Transverse colon (tissue), 4 donors: ENCODE data around the gene TMOD3. TPM values are rescaled to one million over a fixed set of nuclear protein-coding genes. Genes with fewer than 3 reads are reported as not detected.

ENCODE experiments used
- DNase-seq: peaks from one replicate; pipeline ENCODE4 v3.0.0-alpha.2; 2019
- H3K27ac ChIP-seq, 4 donors: fragments of 200-600 bp; sonication (generic); 2 replicates each; pipeline ENCODE4 v1.5.1; 2016 to 2018; ENCODE audit warnings: inconsistent platforms in 4 of 4
- H3K27me3 ChIP-seq: fragments of 200-600 bp; sonication (generic); 2 replicates; pipeline ENCODE4 v1.5.1; 2017; ENCODE audit warnings: inconsistent platforms
- H3K36me3 ChIP-seq, 4 donors: fragments of 200-600 bp; sonication (generic); 2 replicates each; pipeline ENCODE4 v1.5.1; 2017 to 2019; ENCODE audit warnings: inconsistent platforms in 4 of 4
- H3K4me1 ChIP-seq, 4 donors: fragments of 200-600 bp; sonication (generic); 2 replicates each; pipeline ENCODE4 v1.5.1; 2017 to 2020; ENCODE audit warnings: inconsistent platforms in 4 of 4
- H3K4me3 ChIP-seq, 4 donors: fragments of 200-600 bp; sonication (generic); 1 replicate in 1 of 4; 2 replicates in 3 of 4; pipeline versions ENCODE4 v1.5.1 to v1.6.1; 2017 to 2019; ENCODE audit warnings: inconsistent platforms in 4 of 4
- H3K9me3 ChIP-seq, 2 donors: fragments of 200-600 bp; sonication (generic); 2 replicates each; pipeline ENCODE4 v1.5.1; 2017 to 2019; ENCODE audit warnings: inconsistent platforms in 2 of 2
- EP300 ChIP-seq: sonication (generic); formaldehyde crosslinking; IDR thresholded peaks from one replicate; pipeline ENCODE4 v1.6.1; 2017; ENCODE audit warnings: antibody characterized with exemption, low read depth
- POLR2A ChIP-seq: fragments of 450-650 bp; IDR thresholded peaks from one replicate; pipeline ENCODE4 v1.6.1; 2016; ENCODE audit warnings: antibody characterized with exemption, mild to moderate bottlenecking, moderate library complexity
- POLR2AphosphoS5 ChIP-seq, 3 donors: sonication (generic); formaldehyde crosslinking; IDR thresholded peaks; one replicate each; pipeline ENCODE4 v1.6.1; 2016; ENCODE audit warnings: antibody characterized with exemption in 3 of 3
- WGBS, 2 donors: methylation state at CpG; one replicate each; pipeline ENCODE4 v1.1.5; 2018; ENCODE audit warnings: low coverage in 1 of 2; 5-methylcytosine and 5-hydroxymethylcytosine counted together
- in situ Hi-C, 4 donors: fragments of 200-750 bp; cut with MboI; loops; one replicate each; pipeline versions ENCODE4 v1.15.0 to v1.15.1; 2017; ENCODE audit warnings: low sequenced_read_pairs in 3 of 4, low pct_ligation_motif_present in 1 of 4, low pct_unique_long_range_greater_than_20kb in 1 of 4
- intact Hi-C: fragments of 100-400 bp; cut with DNase I; formaldehyde crosslinking; loops from one replicate; pipeline ENCODE4 v1.15.1; 2023; ENCODE audit warnings: low total_unique reads
- total RNA-seq, 4 donors: library from RNA; depleted of rRNA; stranded (reverse); fragments of >200 nt; gene quantifications; one replicate each; pipeline ENCODE4 v1.1.0, GENCODE V29; 2016
- TF ChIP-seq, protein P1 (sequence below), 5 experiments: fragments of 200-600 bp in 3 of 5; fragments of 450-650 bp in 2 of 5; sonication (generic) in 3 of 5; IDR thresholded peaks; 1 replicate in 2 of 5; 2 replicates in 3 of 5; pipeline ENCODE4 v1.5.1; 2016 to 2017; ENCODE audit warnings: antibody characterized with exemption in 5 of 5, inconsistent platforms in 3 of 5, mild to moderate bottlenecking in 2 of 5, moderate library complexity in 1 of 5

Gene TMOD3
- total RNA-seq, 4 donors from 2014 or later: 18.7 to 65.8 (median 45.3) TPM

DNA sequence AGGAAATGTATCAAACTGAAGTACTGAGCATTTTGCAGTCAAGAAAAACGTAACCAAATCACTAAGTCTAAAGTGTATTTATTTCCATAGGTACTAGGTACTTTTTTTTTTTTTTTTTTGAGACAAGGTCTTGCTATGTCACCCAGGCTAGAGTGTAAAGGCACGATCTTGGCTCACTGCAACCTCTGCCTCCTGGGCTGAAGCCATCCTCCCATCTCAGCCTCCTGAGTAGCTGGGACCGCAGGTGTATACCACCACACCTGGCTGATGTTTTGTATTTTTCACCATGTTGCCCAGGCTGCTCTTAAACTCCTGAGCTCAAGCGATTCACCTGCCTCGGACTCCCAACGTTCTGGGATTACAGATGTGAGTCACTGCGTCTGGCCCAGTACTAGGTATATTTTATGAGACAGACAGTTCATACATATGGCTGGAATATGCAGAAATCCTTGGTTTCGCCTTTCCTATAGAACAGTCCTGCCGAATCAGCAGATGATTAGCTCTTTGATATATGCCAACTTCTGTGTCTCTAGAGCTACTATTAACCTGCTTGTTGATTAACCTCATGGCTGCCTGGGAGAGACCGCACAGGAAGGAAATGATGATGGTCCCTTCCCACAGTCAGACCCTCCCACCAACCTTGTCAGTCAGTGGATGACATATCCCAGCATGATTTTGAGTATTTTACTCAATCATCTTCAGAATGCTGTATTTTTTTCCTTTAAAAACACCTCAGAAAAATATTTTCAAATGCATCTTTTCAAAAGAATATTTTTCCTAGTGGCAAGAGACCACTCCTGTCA lies 32.3 kb downstream of the TMOD3 start:
- intact Hi-C loops: no loop called here
- Histone ChIP-seq H3K9me3 (no peaks in the 10 kb centered on the region), H3K27ac (no peak overlapping the region), H3K4me1 (peaks cover 0 to 11% (median 0%) of the 10 kb centered on the region in 4 donors), H3K36me3 (peaks cover 0 to 23% (median 7%) of the 10 kb centered on the region in 4 donors), H3K27me3 (no peaks in the 10 kb centered on the region), H3K4me3 (no peak overlapping the region)
- DNase-seq: no peak
- in situ Hi-C loops: loop anchor here in 1 of 4 donors (25.0 kb wide), 1 partner anchor 99 kb away; the partner anchor contains the start of gene TMOD2
- TF ChIP-seq, protein P1, sequence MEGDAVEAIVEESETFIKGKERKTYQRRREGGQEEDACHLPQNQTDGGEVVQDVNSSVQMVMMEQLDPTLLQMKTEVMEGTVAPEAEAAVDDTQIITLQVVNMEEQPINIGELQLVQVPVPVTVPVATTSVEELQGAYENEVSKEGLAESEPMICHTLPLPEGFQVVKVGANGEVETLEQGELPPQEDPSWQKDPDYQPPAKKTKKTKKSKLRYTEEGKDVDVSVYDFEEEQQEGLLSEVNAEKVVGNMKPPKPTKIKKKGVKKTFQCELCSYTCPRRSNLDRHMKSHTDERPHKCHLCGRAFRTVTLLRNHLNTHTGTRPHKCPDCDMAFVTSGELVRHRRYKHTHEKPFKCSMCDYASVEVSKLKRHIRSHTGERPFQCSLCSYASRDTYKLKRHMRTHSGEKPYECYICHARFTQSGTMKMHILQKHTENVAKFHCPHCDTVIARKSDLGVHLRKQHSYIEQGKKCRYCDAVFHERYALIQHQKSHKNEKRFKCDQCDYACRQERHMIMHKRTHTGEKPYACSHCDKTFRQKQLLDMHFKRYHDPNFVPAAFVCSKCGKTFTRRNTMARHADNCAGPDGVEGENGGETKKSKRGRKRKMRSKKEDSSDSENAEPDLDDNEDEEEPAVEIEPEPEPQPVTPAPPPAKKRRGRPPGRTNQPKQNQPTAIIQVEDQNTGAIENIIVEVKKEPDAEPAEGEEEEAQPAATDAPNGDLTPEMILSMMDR (IDR thresholded peaks at IDR 0.05): no peak
- 82 to 93% methylated on average over 4 to 10 of the region's 10 CpGs for WGBS, 2 donors

DNA sequence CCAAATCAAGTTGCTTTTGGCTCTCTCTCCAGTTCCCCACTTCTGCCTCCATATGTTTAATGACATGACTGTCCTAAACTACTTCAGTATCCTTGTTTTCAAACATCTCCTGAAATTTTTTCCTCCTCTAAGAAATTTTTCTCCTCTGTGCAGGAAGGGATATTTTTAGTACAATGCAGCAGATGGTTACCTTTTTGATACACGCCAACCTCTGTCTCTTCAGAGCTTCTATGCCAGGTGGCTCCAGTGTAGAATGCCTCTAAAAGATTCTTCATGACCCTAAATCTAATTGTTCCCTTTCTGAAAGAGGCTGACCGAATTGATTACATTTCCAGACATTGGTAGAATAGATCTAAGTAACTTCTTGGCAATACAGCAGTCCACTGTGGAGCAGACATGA lies 33.7 kb downstream of the TMOD3 start:
- H3K4me3 ChIP-seq: no peak overlapping the region
- no peaks in the 10 kb centered on the region for H3K27me3 ChIP-seq
- H3K27ac ChIP-seq: no peak overlapping the region
- H3K9me3 ChIP-seq: no peaks in the 10 kb centered on the region
- in situ Hi-C loops (loop anchor here in 1 of 4 donors (25.0 kb wide), 1 partner anchor 101 kb away; the partner anchor contains the start of gene TMOD2), intact Hi-C loops (no loop called here)
- H3K4me1 ChIP-seq: peaks cover 0 to 9% (median 0%) of the 10 kb centered on the region in 4 donors
- WGBS, 2 donors: 99% methylated on average over 2 of the region's 2 CpGs; no CpG with 5 or more reads in 1 of the 2 donors
- TF ChIP-seq, protein P1 (IDR thresholded peaks at IDR 0.05): no peak
- TF ChIP-seq POLR2AphosphoS5 (IDR thresholded peaks at IDR 0.05) (no peak), POLR2A (no peak), EP300 (no peak)
- DNase-seq: no peak
- H3K36me3 ChIP-seq: peaks cover 0 to 23% (median 7%) of the 10 kb centered on the region in 4 donors

DNA sequence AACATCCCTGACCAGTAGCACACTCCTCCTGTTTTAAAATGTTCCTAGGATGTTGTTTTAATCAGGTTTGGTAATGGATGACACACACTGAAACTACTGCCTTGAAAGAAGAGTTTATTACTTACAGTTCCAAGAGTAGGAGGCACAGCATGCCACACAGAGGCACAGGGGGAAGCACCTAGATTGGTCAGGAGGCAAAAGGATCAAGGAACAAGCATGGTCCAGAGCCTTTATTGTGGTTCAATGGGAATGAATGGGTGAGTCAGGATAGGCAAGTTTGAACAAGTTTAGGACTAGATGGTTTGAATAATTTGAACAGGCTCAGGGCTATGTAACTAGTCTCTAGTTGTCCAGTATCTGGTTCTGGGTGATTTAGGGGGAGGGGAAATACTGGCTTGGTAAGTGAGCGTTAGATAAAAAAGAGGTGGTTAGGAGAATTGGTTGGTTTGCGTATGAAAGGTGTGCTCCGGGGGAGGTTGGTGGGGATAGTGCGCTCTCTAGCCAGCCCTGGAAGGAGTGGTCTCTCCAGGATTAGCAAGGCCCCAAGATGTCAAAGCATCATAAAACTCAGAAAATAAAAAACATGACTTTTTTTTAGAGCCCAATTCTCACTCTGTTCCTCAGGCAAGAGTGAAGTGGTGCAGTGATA lies 35.1 kb downstream of the TMOD3 start:
- TF ChIP-seq EP300 (no peak), POLR2A (no peak), POLR2AphosphoS5 (IDR thresholded peaks at IDR 0.05) (no peak)
- TF ChIP-seq, protein P1 (IDR thresholded peaks at IDR 0.05): no peak
- H3K27ac ChIP-seq: no peak overlapping the region
- H3K9me3 ChIP-seq: no peaks in the 10 kb centered on the region
- intact Hi-C loops: no loop called here
- in situ Hi-C loops: loop anchor here in 1 of 4 donors (25.0 kb wide), 1 partner anchor 102 kb away; the partner anchor contains the start of gene TMOD2
- peaks cover 0 to 23% (median 7%) of the 10 kb centered on the region in 4 donors for H3K36me3 ChIP-seq
- 96 to 98% methylated on average over 4 of the region's 4 CpGs for WGBS, 2 donors
- no peak overlapping the region for H3K4me3 ChIP-seq
- DNase-seq: no peak
- H3K27me3 ChIP-seq: no peaks in the 10 kb centered on the region
- H3K4me1 ChIP-seq: peaks cover 0 to 23% (median 9%) of the 10 kb centered on the region in 4 donors

DNA sequence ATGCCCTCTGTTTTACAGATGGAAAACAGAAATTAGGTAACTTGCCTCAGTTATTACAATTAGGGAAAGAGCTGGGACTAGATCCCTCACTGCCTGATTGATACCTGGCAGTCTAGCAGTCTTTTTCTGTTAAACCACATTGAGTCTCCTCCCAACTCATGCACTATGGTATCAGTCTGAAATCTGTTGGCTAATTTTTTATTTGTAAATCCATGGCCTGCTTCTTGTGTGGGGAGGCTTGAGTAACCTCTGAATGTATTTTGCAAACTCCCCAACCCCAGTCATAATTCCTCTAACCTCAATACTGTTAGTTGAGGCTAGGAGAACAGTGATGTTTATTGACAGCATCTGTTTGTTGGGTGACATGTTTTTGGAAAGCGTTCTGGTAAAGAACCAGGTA lies 35.9 kb downstream of the TMOD3 start:
- DNase-seq: no peak
- Histone ChIP-seq H3K4me1 (peaks cover 0 to 25% (median 9%) of the 10 kb centered on the region in 4 donors), H3K4me3 (no peak overlapping the region), H3K9me3 (no peaks in the 10 kb centered on the region), H3K27ac (no peak overlapping the region), H3K27me3 (no peaks in the 10 kb centered on the region), H3K36me3 (peaks cover 0 to 31% (median 7%) of the 10 kb centered on the region in 4 donors)
- intact Hi-C loops: no loop called here
- TF ChIP-seq POLR2A: no peak
- TF ChIP-seq, protein P1 (IDR thresholded peaks at IDR 0.05): no peak
- TF ChIP-seq POLR2AphosphoS5 (IDR thresholded peaks at IDR 0.05): no peak
- no peak for TF ChIP-seq EP300
- WGBS, 2 donors: 86 to 100% methylated on average over 1 of the region's 1 CpG
- in situ Hi-C loops: loop anchor here in 1 of 4 donors (25.0 kb wide), 1 partner anchor 103 kb away; the partner anchor contains the start of gene TMOD2
